ENCODE measurements around the gene NADSYN1. TPM values are rescaled to one million over a fixed set of nuclear protein-coding genes. Genes with fewer than 3 reads are reported as not detected.

NADSYN1 gene
- total and polyA plus RNA-seq, 2 experiments from 2014 or later, result 35.6 to 54.9 TPM

DNA sequence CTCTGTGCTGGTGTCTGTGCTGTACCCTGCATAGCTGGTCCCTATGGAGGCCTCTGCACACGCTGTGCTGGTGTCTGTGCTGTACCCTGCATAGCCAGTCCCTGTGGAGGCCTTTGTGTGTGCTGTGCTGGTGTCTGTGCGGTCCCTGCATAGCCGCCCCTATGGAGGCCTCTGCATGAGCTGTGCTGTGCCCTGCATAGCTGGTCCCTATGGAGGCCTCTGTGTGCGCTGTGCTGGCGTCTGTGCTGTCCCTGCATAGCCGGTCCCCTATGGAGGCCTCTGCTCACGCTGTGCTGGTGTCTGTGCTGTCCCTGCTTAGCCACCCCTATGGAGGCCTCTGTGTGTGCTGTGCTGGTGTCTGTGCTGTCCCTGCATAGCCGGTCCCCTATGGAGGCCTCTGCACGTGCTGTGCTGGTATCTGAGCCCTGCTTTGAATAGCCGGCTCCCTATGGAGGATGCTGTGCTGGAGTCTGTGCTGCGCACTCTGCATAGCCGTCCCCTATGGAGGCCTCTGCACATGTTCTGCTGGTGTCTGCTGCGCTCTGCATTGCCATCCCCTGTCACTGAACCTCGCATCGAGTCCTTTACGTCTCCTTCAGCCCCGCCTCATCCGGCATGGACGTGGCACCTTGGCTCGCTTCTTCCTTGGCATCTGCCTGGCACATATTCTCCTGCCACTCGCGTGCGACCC is 6.2 kb downstream of the NADSYN1 start:
- Histone ChIP-seq H4K20me1 (replicated peaks; ENCODE audit: insufficient read depth) (peaks cover 6% of the 10 kb centered on the region; the same call in 1 of the 2 replicates), H2AFZ (no peak overlapping the region), H3K27me3 (ENCODE audit: insufficient read depth) (no peaks in the 10 kb centered on the region), H3K4me1 (ENCODE audit: insufficient read depth) (no peaks in the 10 kb centered on the region), H3K4me3 (no peak overlapping the region), H3K27ac (ENCODE audit: low read depth) (no peak overlapping the region), H3F3A (replicated peaks; ENCODE audit: low read depth) (no peaks in the 10 kb centered on the region), H3K4me2 (no peak overlapping the region), H3K36me3 (ENCODE audit: insufficient read depth) (peaks cover 13% of the 10 kb centered on the region), H3K9me2 (ENCODE audit: insufficient read depth) (no peaks in the 10 kb centered on the region), H3K79me2 (replicated peaks; ENCODE audit: insufficient read depth) (peaks cover 5% of the 10 kb centered on the region)
- peaks cover 3% of the 10 kb centered on the region for H3K27me3 Mint-ChIP-seq (ENCODE audit: insufficient read depth, low read depth, poor library complexity)
- H3K27ac Mint-ChIP-seq, result no peak overlapping the region
- TF ChIP-seq JUNB (IDR thresholded peaks at IDR 0.05; ENCODE audit: unreplicated experiment) (no peak), CREB1 (CRISPR knock-in tag; IDR thresholded peaks at IDR 0.05; ENCODE audit: low read depth) (no peak), EZH2 (IDR thresholded peaks at IDR 0.05; ENCODE audit: low read depth, unreplicated experiment) (no peak), ZNF114 (CRISPR knock-in tag; IDR thresholded peaks at IDR 0.05) (no peak), STAT1 (IDR thresholded peaks at IDR 0.05; ENCODE audit: unreplicated experiment) (no peak)
- TF ChIP-seq, protein P1, sequence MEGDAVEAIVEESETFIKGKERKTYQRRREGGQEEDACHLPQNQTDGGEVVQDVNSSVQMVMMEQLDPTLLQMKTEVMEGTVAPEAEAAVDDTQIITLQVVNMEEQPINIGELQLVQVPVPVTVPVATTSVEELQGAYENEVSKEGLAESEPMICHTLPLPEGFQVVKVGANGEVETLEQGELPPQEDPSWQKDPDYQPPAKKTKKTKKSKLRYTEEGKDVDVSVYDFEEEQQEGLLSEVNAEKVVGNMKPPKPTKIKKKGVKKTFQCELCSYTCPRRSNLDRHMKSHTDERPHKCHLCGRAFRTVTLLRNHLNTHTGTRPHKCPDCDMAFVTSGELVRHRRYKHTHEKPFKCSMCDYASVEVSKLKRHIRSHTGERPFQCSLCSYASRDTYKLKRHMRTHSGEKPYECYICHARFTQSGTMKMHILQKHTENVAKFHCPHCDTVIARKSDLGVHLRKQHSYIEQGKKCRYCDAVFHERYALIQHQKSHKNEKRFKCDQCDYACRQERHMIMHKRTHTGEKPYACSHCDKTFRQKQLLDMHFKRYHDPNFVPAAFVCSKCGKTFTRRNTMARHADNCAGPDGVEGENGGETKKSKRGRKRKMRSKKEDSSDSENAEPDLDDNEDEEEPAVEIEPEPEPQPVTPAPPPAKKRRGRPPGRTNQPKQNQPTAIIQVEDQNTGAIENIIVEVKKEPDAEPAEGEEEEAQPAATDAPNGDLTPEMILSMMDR (conservative IDR thresholded peaks at IDR 0.05; ENCODE audit: low read depth in 2 of 2), result no peak
- TF ChIP-seq, protein P2, sequence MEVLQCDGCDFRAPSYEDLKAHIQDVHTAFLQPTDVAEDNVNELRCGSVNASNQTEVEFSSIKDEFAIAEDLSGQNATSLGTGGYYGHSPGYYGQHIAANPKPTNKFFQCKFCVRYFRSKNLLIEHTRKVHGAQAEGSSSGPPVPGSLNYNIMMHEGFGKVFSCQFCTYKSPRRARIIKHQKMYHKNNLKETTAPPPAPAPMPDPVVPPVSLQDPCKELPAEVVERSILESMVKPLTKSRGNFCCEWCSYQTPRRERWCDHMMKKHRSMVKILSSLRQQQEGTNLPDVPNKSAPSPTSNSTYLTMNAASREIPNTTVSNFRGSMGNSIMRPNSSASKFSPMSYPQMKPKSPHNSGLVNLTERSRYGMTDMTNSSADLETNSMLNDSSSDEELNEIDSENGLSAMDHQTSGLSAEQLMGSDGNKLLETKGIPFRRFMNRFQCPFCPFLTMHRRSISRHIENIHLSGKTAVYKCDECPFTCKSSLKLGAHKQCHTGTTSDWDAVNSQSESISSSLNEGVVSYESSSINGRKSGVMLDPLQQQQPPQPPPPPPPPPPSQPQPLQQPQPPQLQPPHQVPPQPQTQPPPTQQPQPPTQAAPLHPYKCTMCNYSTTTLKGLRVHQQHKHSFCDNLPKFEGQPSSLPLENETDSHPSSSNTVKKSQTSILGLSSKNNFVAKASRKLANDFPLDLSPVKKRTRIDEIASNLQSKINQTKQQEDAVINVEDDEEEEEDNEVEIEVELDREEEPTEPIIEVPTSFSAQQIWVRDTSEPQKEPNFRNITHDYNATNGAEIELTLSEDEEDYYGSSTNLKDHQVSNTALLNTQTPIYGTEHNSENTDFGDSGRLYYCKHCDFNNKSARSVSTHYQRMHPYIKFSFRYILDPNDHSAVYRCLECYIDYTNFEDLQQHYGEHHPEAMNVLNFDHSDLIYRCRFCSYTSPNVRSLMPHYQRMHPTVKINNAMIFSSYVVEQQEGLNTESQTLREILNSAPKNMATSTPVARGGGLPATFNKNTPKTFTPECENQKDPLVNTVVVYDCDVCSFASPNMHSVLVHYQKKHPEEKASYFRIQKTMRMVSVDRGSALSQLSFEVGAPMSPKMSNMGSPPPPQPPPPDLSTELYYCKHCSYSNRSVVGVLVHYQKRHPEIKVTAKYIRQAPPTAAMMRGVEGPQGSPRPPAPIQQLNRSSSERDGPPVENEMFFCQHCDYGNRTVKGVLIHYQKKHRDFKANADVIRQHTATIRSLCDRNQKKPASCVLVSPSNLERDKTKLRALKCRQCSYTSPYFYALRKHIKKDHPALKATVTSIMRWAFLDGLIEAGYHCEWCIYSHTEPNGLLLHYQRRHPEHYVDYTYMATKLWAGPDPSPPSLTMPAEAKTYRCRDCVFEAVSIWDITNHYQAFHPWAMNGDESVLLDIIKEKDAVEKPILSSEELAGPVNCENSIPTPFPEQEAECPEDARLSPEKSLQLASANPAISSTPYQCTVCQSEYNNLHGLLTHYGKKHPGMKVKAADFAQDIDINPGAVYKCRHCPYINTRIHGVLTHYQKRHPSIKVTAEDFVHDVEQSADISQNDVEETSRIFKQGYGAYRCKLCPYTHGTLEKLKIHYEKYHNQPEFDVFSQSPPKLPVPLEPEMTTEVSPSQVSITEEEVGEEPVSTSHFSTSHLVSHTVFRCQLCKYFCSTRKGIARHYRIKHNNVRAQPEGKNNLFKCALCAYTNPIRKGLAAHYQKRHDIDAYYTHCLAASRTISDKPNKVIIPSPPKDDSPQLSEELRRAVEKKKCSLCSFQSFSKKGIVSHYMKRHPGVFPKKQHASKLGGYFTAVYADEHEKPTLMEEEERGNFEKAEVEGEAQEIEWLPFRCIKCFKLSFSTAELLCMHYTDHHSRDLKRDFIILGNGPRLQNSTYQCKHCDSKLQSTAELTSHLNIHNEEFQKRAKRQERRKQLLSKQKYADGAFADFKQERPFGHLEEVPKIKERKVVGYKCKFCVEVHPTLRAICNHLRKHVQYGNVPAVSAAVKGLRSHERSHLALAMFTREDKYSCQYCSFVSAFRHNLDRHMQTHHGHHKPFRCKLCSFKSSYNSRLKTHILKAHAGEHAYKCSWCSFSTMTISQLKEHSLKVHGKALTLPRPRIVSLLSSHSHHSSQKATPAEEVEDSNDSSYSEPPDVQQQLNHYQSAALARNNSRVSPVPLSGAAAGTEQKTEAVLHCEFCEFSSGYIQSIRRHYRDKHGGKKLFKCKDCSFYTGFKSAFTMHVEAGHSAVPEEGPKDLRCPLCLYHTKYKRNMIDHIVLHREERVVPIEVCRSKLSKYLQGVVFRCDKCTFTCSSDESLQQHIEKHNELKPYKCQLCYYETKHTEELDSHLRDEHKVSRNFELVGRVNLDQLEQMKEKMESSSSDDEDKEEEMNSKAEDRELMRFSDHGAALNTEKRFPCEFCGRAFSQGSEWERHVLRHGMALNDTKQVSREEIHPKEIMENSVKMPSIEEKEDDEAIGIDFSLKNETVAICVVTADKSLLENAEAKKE (CRISPR knock-in tag; IDR thresholded peaks at IDR 0.05), result no peak
- H3K9me3 Mint-ChIP-seq, result no peaks in the 10 kb centered on the region
- peaks cover 53% of the 10 kb centered on the region for H3K36me3 Mint-ChIP-seq (ENCODE audit: low read depth)
- peaks cover 15% of the 10 kb centered on the region for H3K4me1 Mint-ChIP-seq
- ATAC-seq (no peak), DNase-seq (ENCODE audit: low spot score) (no peak)
- no peak overlapping the region for H3K4me3 Mint-ChIP-seq

Measured in GM23338 (cell line).